Sigmoid colon (tissue), 7 donors: ENCODE results near the gene SIRT2. TPM values are rescaled to one million over a fixed set of nuclear protein-coding genes. Genes with fewer than 3 reads are reported as not detected.
"Not testable (repeated sequence)": the region's sequence is repeated elsewhere in the genome, so short reads cannot be mapped to it uniquely, and the experiment has no call there.

Experiments
- DNase-seq: peaks from one replicate; pipeline ENCODE4 v3.0.0-alpha.2; 2019
- H3K27ac ChIP-seq, 4 donors: fragments of 200-600 bp; sonication (generic); one replicate each; pipeline ENCODE4 v1.5.1; 2016 to 2019; ENCODE audit warnings: mild to moderate bottlenecking in 1 of 4
- H3K27me3 ChIP-seq, 3 donors: fragments of 200-600 bp; sonication (generic); one replicate each; pipeline ENCODE4 v1.5.1; 2019; ENCODE audit warnings: mild to moderate bottlenecking in 1 of 3
- H3K36me3 ChIP-seq, 4 donors: fragments of 200-600 bp; sonication (generic); one replicate each; pipeline ENCODE4 v1.5.1; 2016 to 2019
- H3K4me1 ChIP-seq, 4 donors: fragments of 200-600 bp; sonication (generic); one replicate each; pipeline ENCODE4 v1.5.1; 2017 to 2019
- H3K4me3 ChIP-seq, 4 donors: fragments of 200-600 bp; sonication (generic); one replicate each; pipeline ENCODE4 v1.5.1; 2017 to 2019; ENCODE audit warnings: mild to moderate bottlenecking in 2 of 4, moderate library complexity in 1 of 4
- H3K9me3 ChIP-seq, 4 donors: fragments of 200-600 bp in 3 of 4; sonication (generic) in 3 of 4; one replicate each; pipeline versions ENCODE4 v1.5.1 to v1.6.1; 2013 to 2019
- EP300 ChIP-seq, 4 donors: sonication (generic); formaldehyde crosslinking; IDR thresholded peaks; one replicate each; pipeline ENCODE4 v1.6.1; 2017; ENCODE audit warnings: antibody characterized with exemption in 4 of 4
- POLR2A ChIP-seq, 2 donors: fragments of 450-650 bp; IDR thresholded peaks; one replicate each; pipeline ENCODE4 v1.6.1; 2016; ENCODE audit warnings: antibody characterized with exemption in 2 of 2, mild to moderate bottlenecking in 2 of 2, moderate library complexity in 2 of 2
- POLR2AphosphoS5 ChIP-seq, 4 donors: sonication (generic); formaldehyde crosslinking; IDR thresholded peaks; one replicate each; pipeline ENCODE4 v1.6.1; 2017; ENCODE audit warnings: antibody characterized with exemption in 4 of 4
- WGBS, 2 donors: extraction: QIAGEN DNeasy Blood & Tissue Kit; methylation state at CpG; one replicate each; pipeline ENCODE4 v1.1.7; 2013; 5-methylcytosine and 5-hydroxymethylcytosine counted together
- intact Hi-C: fragments of 100-400 bp; cut with DNase I; formaldehyde crosslinking; loops from one replicate; pipeline ENCODE4 v1.15.1; 2023
- polyA plus RNA-seq, 3 donors: library from polyadenylated mRNA; stranded (reverse); fragments of 200-250 nt; gene quantifications; one replicate each; pipeline ENCODE4 v1.2.3, GENCODE V29; 2013
- total RNA-seq, 4 donors: library from RNA; depleted of rRNA; stranded (reverse); fragments of >200 nt; gene quantifications; one replicate each; pipeline ENCODE4 v1.1.0, GENCODE V29; 2016
- TF ChIP-seq, protein P1 (sequence below), 4 experiments: fragments of 450-650 bp in 3 of 4; fragments of 200-600 bp in 1 of 4; IDR thresholded peaks; one replicate each; pipeline ENCODE4 v1.5.1; 2016 to 2019; ENCODE audit warnings: antibody characterized with exemption in 4 of 4, mild to moderate bottlenecking in 3 of 4, moderate library complexity in 2 of 4
- donor health status: healthy with polysubstance abuse.
- donor health status: Bipolar disorder and iron deficiency.
- donor health status: healthy.

Gene SIRT2
- total and polyA plus RNA-seq, 7 donors = 36.2 to 92.7 (median 65.5) TPM

DNA sequence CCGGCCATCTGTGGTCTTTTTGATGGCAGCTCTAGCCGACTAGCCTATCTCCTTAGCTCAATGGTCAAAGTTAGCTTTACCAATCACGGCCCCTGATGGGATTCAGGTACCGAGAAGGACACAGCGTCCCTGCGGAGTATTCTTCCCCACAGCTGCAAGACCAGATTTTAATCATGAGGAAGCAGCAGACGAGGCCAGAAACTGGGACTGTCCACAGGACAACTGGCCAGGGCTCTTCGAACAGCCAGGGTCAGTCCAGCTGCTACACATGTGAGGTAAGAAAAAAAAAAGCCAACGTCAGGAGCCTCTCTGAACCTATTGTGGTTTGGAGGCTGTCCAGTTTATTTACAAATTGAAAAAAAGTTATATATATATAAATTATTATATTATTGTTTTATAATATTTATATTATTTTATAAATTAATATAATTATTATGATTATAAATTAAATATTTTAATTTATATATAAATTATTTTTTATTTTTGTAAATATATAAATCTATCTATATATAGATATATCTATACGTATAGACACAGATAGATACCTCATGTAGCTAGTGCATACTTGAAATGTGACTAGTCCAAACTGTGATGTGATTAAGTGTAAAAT lies 32.1 kb downstream of the SIRT2 start:
- Histone ChIP-seq H3K27me3 (no peaks in the 10 kb centered on the region), H3K4me1 (peaks cover 0 to 28% (median 27%) of the 10 kb centered on the region in 4 donors), H3K27ac (no peak overlapping the region), H3K36me3 (no peaks in the 10 kb centered on the region), H3K4me3 (no peak overlapping the region), H3K9me3 (no peaks in the 10 kb centered on the region)
- no peak for DNase-seq
- intact Hi-C loops = no loop called here
- TF ChIP-seq POLR2AphosphoS5 (IDR thresholded peaks at IDR 0.05) (no peak), EP300 (IDR thresholded peaks at IDR 0.05) (no peak), POLR2A (IDR thresholded peaks at IDR 0.05) (no peak)
- TF ChIP-seq, protein P1, sequence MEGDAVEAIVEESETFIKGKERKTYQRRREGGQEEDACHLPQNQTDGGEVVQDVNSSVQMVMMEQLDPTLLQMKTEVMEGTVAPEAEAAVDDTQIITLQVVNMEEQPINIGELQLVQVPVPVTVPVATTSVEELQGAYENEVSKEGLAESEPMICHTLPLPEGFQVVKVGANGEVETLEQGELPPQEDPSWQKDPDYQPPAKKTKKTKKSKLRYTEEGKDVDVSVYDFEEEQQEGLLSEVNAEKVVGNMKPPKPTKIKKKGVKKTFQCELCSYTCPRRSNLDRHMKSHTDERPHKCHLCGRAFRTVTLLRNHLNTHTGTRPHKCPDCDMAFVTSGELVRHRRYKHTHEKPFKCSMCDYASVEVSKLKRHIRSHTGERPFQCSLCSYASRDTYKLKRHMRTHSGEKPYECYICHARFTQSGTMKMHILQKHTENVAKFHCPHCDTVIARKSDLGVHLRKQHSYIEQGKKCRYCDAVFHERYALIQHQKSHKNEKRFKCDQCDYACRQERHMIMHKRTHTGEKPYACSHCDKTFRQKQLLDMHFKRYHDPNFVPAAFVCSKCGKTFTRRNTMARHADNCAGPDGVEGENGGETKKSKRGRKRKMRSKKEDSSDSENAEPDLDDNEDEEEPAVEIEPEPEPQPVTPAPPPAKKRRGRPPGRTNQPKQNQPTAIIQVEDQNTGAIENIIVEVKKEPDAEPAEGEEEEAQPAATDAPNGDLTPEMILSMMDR (IDR thresholded peaks at IDR 0.05) = no peak
- 90% methylated on average over 10 of the region's 10 CpGs for WGBS, 2 donors

- WGBS, 2 donors = 35 to 44% methylated on average over 10 of the region's 10 CpGs
- Histone ChIP-seq H3K4me3 (no peak overlapping the region), H3K4me1 (peaks cover 0 to 20% (median 18%) of the 10 kb centered on the region in 4 donors), H3K36me3 (no peaks in the 10 kb centered on the region), H3K9me3 (no peaks in the 10 kb centered on the region), H3K27me3 (no peaks in the 10 kb centered on the region), H3K27ac (peak overlapping the region; percentile 25 to 78 (median 72))
- DNase-seq = peak; percentile 94
- TF ChIP-seq EP300 (IDR thresholded peaks at IDR 0.05) = peak in 3 of 4 donors; percentile 74 to 86 (median 74)
- TF ChIP-seq, protein P1 (IDR thresholded peaks at IDR 0.05) = no peak
- TF ChIP-seq POLR2AphosphoS5 (IDR thresholded peaks at IDR 0.05) = peak; percentile 88 to 94 (median 92)
- intact Hi-C loops = no loop called here
Measured at GRCh38 chr19:38862321-38863059, 36.9 kb downstream of the SIRT2 start.

DNA sequence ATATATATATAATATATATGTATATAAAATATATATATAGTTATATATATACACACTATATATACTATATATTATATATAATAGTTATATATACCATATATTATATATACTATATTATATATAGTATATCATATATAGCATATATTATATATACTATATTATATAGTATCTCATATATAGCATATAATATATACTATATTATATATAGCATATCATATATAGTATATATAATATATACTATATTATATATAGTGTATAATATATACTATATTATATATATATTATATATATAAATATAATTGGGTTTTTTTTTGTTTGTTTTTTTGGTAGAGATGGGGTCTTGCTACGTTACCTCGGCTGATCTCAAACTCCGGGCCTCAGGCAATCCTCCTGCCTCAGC lies 38.0 kb downstream of the SIRT2 start:
- 94 to 97% methylated on average over 3 of the region's 3 CpGs for WGBS, 2 donors
- DNase-seq = no peak
- no peaks in the 10 kb centered on the region for H3K9me3 ChIP-seq

DNA sequence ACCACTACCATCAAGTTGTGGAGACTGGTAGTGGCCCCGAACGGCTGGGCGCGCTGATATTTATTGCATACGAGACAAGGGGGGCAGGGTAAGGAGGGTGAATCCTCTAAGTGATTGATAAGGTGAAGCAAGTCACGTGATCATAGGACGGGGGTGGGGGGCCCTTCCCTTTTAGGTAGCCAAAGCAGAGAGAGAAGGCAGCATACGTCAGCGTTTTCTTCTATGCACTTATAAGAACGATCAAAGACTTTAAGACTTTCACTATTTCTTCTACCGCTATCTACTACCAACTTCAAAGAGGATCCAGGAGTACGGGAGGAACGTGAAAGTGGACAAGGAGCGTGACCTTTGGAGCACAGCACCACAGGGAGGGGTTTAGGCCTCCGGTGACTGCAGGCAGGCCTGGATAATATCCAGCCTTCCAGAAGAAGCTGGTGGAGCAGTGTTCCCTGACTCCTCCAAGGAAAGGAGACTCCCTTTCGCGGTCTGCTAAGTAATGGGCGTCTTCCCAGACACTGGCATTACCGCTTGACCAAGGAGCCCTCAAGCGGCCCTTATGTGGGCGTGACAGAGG lies 39.7 kb downstream of the SIRT2 start:
- peak overlapping the region in 1 of 4 donors; percentile 31 for H3K27ac ChIP-seq
- peak in 1 of 4 donors; percentile 13 for TF ChIP-seq POLR2AphosphoS5 (IDR thresholded peaks at IDR 0.05)
- H3K9me3 ChIP-seq, DNase-seq, intact Hi-C loops, H3K27me3 ChIP-seq, H3K36me3 ChIP-seq, H3K4me3 ChIP-seq: not testable (repeated sequence)
- WGBS, 2 donors = 43 to 72% methylated on average over 21 of the region's 21 CpGs
- H3K4me1 ChIP-seq = peaks cover 0 to 20% (median 18%) of the 10 kb centered on the region in 4 donors

More for the DNA sequence above, 38.0 kb downstream of the SIRT2 start:
- H3K4me1 ChIP-seq = peaks cover 0 to 20% (median 18%) of the 10 kb centered on the region in 4 donors
- no peaks in the 10 kb centered on the region for H3K36me3 ChIP-seq
- TF ChIP-seq EP300 (IDR thresholded peaks at IDR 0.05) (no peak), POLR2A (IDR thresholded peaks at IDR 0.05) (no peak), POLR2AphosphoS5 (IDR thresholded peaks at IDR 0.05) (no peak)
- TF ChIP-seq, protein P1 (IDR thresholded peaks at IDR 0.05) = no peak
- H3K27ac ChIP-seq = peak overlapping the region in 1 of 4 donors; percentile 72
- H3K4me3 ChIP-seq = no peak overlapping the region
- intact Hi-C loops = no loop called here
- H3K27me3 ChIP-seq = no peaks in the 10 kb centered on the region

DNA sequence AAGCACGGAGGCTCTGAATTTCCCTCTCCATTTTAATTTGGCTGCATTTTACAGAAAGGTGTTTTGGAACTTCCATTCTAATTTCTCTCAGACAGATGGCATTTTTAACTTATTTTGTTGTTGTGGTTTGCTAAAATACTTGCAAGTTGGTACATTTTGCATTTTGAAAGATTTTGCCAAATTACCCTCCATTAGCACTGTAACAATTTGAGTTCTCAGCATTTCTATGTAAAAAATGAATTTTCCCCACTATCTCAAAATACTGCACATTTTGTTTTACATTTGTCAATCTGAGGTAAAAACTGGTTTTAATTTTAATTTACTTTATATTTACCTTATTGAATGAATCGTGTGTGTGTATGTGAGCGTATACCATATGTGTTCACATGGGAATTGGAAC lies 42.6 kb downstream of the SIRT2 start:
- WGBS, 2 donors = 72 to 88% methylated on average over 3 of the region's 3 CpGs
- H3K4me1 ChIP-seq = peaks cover 0 to 15% (median 8%) of the 10 kb centered on the region in 4 donors
- DNase-seq = no peak
- no peaks in the 10 kb centered on the region for H3K9me3 ChIP-seq
- no peaks in the 10 kb centered on the region for H3K27me3 ChIP-seq
- intact Hi-C loops = no loop called here
- no peak overlapping the region for H3K27ac ChIP-seq
- no peak overlapping the region for H3K4me3 ChIP-seq
- TF ChIP-seq POLR2A (IDR thresholded peaks at IDR 0.05) = no peak
- TF ChIP-seq POLR2AphosphoS5 (IDR thresholded peaks at IDR 0.05) = no peak
- TF ChIP-seq EP300 (IDR thresholded peaks at IDR 0.05) = no peak
- TF ChIP-seq, protein P1 (IDR thresholded peaks at IDR 0.05) = no peak
- no peaks in the 10 kb centered on the region for H3K36me3 ChIP-seq

DNA sequence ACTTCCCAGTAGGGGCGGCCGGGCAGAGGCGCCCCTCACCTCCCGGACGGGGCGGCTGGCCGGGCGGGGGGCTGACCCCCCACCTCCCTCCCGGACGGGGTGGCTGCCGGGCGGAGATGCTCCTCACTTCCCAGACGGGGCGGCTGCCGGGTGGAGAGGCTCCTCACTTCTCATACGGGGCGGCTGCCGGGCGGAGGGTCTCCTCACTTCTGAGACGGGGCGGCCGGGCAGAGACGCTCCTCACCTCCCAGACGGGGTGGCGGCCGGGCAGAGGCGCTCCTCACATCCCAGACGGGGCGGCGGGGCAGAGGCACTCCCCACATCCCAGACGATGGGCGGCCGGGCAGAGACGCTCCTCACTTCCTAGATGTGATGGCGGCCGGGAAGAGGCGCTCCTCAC lies 43.7 kb downstream of the SIRT2 start:
- WGBS, 2 donors = 87 to 95% methylated on average over 28 to 29 of the region's 37 CpGs
- H3K4me3 ChIP-seq, H3K27me3 ChIP-seq, H3K27ac ChIP-seq, H3K36me3 ChIP-seq, H3K9me3 ChIP-seq, DNase-seq, intact Hi-C loops: not testable (repeated sequence)
- H3K4me1 ChIP-seq = peaks cover 0 to 18% (median 13%) of the 10 kb centered on the region in 4 donors

DNA sequence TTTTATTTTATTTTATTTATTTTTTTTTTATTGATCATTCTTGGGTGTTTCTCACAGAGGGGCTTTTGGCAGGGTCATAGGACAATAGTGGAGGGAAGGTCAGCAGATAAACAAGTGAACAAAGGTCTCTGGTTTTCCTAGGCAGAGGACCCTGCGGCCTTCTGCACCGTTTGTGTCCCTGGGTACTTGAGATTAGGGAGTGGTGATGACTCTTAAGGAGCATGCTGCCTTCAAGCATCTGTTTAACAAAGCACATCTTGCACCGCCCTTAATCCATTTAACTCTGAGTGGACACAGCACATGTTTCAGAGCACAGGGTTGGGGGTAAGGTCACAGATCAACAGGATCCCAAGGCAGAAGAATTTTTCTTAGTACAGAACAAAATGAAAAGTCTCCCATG lies 44.5 kb downstream of the SIRT2 start:
- intact Hi-C loops = loop anchor here (5.0 kb wide), 1 partner anchor 208 kb away; the partner anchor contains the start of gene ACTN4
- WGBS, 2 donors = 71 to 83% methylated on average over 2 to 3 of the region's 3 CpGs

More for the DNA sequence above, 44.5 kb downstream of the SIRT2 start:
- DNase-seq, H3K36me3 ChIP-seq, H3K9me3 ChIP-seq, H3K27ac ChIP-seq, H3K4me3 ChIP-seq, H3K27me3 ChIP-seq: not testable (repeated sequence)
- H3K4me1 ChIP-seq = peaks cover 0 to 18% (median 14%) of the 10 kb centered on the region in 4 donors
